MM.1S (cell line): Measurements from ENCODE around the gene LRMDA.

Experiments
- DNase-seq: peaks from one replicate; pipeline ENCODE4 v3.0.0-alpha.2; 2015
- H2AFZ ChIP-seq: fragments of 300-600 bp; sonication (generic); 2 replicates; pipeline ENCODE4 v1.6.0; 2016; ENCODE audit warnings: antibody characterized with exemption, low read length
- H3F3A ChIP-seq: fragments of 300-600 bp; sonication (generic); 2 replicates; pipeline ENCODE4 v1.6.1; 2016; ENCODE audit warnings: mild to moderate bottlenecking, antibody characterized with exemption, low read length, moderate library complexity, mixed read lengths; ENCODE audit not compliant: insufficient read depth
- H3K27ac ChIP-seq: fragments of 300-600 bp; sonication (generic); 2 replicates; pipeline ENCODE4 v1.5.1; 2016; ENCODE audit warnings: mild to moderate bottlenecking, low read length
- H3K27me3 ChIP-seq: fragments of 300-600 bp; sonication (generic); replicated peaks from 2 replicates; pipeline ENCODE4 v1.6.0; 2016; ENCODE audit warnings: low read length; ENCODE audit not compliant: insufficient read depth
- H3K36me3 ChIP-seq: fragments of 300-600 bp; sonication (generic); replicated peaks from 2 replicates; pipeline ENCODE4 v1.6.1; 2016; ENCODE audit warnings: mild to moderate bottlenecking, low read length, mixed read lengths; ENCODE audit not compliant: insufficient read depth
- H3K4me1 ChIP-seq: fragments of 300-600 bp; sonication (generic); 2 replicates; pipeline ENCODE4 v1.6.1; 2016; ENCODE audit warnings: low read length, mixed read lengths
- H3K4me2 ChIP-seq: fragments of 300-600 bp; sonication (generic); 2 replicates; pipeline ENCODE4 v1.6.0; 2016; ENCODE audit warnings: low read depth, low read length
- H3K4me3 ChIP-seq: fragments of 300-600 bp; sonication (generic); 2 replicates; pipeline ENCODE4 v1.5.1; 2016; ENCODE audit warnings: low read length, mixed read lengths
- H3K79me2 ChIP-seq: fragments of 300-600 bp; sonication (generic); 2 replicates; pipeline ENCODE4 v1.6.1; 2016; ENCODE audit warnings: mixed run types, low read length, mixed read lengths
- H3K9ac ChIP-seq: fragments of 300-600 bp; sonication (generic); 2 replicates; pipeline ENCODE4 v1.6.1; 2016; ENCODE audit warnings: low read length, mixed read lengths
- H3K9me2 ChIP-seq: fragments of 300-600 bp; sonication (generic); replicated peaks from 2 replicates; pipeline ENCODE4 v1.6.1; 2016; ENCODE audit warnings: mild to moderate bottlenecking, low read length, mixed read lengths; ENCODE audit not compliant: insufficient read depth
- H3K9me3 ChIP-seq: fragments of 300-600 bp; sonication (generic); replicated peaks from 2 replicates; pipeline ENCODE4 v1.6.1; 2016; ENCODE audit warnings: mild to moderate bottlenecking, low read length, mixed read lengths; ENCODE audit not compliant: insufficient read depth
- H4K20me1 ChIP-seq: fragments of 300-600 bp; sonication (generic); 2 replicates; pipeline ENCODE4 v1.6.1; 2016; ENCODE audit warnings: mild to moderate bottlenecking, low read length, moderate library complexity, mixed read lengths; ENCODE audit not compliant: insufficient read depth
- CTCF ChIP-seq: fragments of 300-600 bp; sonication (generic); IDR thresholded peaks from 2 replicates; pipeline ENCODE4 v1.5.1; 2016; ENCODE audit warnings: antibody characterized with exemption, low read length, mixed read lengths
- EZH2 ChIP-seq: fragments of 300-600 bp; sonication (generic); optimal IDR thresholded peaks from 2 replicates; pipeline ENCODE3; 2017; ENCODE audit warnings: low read depth, mild to moderate bottlenecking, antibody characterized with exemption, low read length, mixed read lengths
- EZH2phosphoT487 ChIP-seq: fragments of 300-600 bp; sonication (generic); IDR thresholded peaks from 2 replicates; pipeline ENCODE4 v1.6.1; 2018; ENCODE audit warnings: antibody characterized with exemption, low read length

LRMDA gene

DNA sequence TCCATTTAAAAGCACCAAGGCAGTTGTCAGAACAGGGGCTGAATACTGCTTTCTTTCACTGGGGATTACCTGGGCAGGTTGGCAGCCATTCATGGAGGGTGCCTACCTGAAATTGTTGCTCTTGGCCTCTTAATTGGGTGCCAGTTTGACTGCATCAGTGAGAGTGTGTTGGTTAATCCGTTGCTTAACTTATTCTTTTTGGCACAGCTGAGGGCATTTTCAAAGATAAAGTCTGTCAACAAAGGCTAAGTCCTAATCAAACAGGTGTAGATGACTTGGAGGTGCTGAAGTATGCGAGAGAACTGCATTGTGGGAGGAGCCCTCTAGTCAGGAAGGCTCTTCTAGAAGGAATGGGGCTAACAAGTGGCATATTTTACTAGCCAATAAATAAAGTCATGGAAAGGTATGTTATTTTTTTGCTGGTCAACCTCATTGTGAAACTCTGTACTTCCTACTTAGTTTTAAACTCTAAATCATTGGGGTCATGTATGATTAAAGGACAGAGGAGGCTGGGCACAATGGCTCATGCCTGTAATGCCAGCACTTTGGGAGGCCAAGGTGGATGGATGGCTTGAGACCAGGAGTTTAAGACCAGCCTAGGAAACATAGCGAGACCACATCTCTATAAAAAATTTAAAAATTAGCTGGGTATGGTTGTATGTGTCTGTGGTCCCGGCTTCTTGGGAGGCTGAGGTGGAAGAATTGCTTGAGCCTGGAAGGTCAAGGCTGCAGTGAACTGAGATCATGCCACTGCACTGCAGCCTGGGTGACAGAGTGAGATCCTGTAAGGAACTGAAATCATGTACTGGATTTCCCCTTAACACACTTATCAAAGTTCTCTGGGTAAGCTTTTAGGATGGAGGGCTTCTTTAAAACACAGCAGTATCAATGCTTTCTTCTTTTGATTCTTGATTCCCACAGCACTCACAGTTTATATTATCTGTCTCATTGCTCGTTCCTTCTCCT lies 134.1 kb downstream of the LRMDA start:
- no peaks in the 10 kb centered on the region for H3K9me3 ChIP-seq
- H3K27ac ChIP-seq, result no peak overlapping the region
- no peaks in the 10 kb centered on the region for H3K27me3 ChIP-seq
- TF ChIP-seq EZH2phosphoT487 (no peak), EZH2 (no peak), CTCF (no peak)
- H3K36me3 ChIP-seq, result no peaks in the 10 kb centered on the region
- no peaks in the 10 kb centered on the region for H3K9me2 ChIP-seq
- no peak overlapping the region for H2AFZ ChIP-seq
- H3K4me2 ChIP-seq, result no peak overlapping the region
- H3K4me1 ChIP-seq, result no peaks in the 10 kb centered on the region
- no peaks in the 10 kb centered on the region for H3F3A ChIP-seq
- H3K4me3 ChIP-seq, result no peak overlapping the region
- H4K20me1 ChIP-seq, result no peaks in the 10 kb centered on the region
- no peak for DNase-seq
- H3K9ac ChIP-seq, result no peak overlapping the region
- H3K79me2 ChIP-seq, result no peaks in the 10 kb centered on the region

DNA sequence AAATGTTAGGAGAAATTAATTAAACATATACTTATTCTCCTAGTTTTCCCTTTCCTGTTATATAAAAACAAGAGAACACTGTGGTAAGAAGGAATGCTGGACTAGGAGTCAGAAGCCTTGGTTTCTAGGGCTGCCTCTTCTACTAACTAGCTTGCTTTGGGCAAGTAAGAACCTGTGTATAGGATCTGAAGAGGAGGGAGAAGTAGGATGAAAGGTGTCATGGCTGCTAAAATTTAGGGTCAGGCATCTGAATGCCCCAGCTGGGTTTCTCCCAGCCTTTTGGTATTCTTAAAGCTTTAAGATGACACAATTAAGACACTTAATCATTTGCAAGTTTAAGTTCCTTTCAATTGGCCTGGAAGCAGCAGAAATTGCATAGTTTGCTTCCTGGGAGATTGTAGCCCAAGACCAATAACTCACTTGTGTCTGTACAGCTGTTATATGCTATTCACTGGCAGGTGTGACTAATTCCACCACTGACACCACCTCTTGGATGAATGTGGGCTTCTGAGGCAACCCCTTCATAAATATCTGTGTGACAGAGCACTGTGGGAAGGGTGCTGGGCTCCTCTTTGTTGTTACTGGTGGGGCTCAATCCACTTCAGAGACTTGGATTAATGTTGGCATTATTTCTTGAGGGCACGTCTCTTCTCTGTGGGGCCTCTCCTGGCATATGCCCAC lies 137.2 kb downstream of the LRMDA start:
- TF ChIP-seq EZH2phosphoT487, result no peak

DNA sequence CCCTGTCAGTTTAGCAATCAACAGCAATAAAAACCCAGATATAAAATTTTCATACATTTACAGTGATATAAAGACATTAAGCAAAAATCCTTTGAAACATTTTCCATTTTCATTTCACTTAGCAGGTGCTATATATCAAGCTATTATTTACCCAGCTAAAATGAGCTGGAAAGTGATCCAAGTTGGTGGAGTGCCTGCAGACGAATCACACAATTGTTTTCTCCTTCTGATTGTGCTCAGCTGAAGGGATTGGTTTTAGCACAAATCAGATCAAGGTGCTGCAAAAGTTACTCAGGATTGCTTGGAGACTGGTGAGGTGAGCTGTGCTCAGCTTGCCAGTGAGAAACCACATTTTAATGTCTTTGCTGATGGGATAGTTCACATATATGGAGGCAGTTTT lies 138.1 kb downstream of the LRMDA start:
- no peaks in the 10 kb centered on the region for H4K20me1 ChIP-seq
- no peak for TF ChIP-seq EZH2phosphoT487
- TF ChIP-seq CTCF, result no peak
- no peak for TF ChIP-seq EZH2
- no peaks in the 10 kb centered on the region for H3K27me3 ChIP-seq
- H3K9ac ChIP-seq, result no peak overlapping the region
- H3K4me3 ChIP-seq, result no peak overlapping the region
- H3K36me3 ChIP-seq, result no peaks in the 10 kb centered on the region
- DNase-seq, result no peak
- no peak overlapping the region for H3K4me2 ChIP-seq
- no peak overlapping the region for H2AFZ ChIP-seq
- no peaks in the 10 kb centered on the region for H3K79me2 ChIP-seq
- no peak overlapping the region for H3K27ac ChIP-seq
- H3K9me3 ChIP-seq, result no peaks in the 10 kb centered on the region
- no peaks in the 10 kb centered on the region for H3F3A ChIP-seq
- no peaks in the 10 kb centered on the region for H3K4me1 ChIP-seq
- H3K9me2 ChIP-seq, result no peaks in the 10 kb centered on the region

More for the DNA sequence above, 137.2 kb downstream of the LRMDA start:
- Histone ChIP-seq H2AFZ (no peak overlapping the region), H3F3A (no peaks in the 10 kb centered on the region), H3K4me1 (no peaks in the 10 kb centered on the region), H3K4me3 (no peak overlapping the region), H3K36me3 (no peaks in the 10 kb centered on the region), H3K27me3 (no peaks in the 10 kb centered on the region), H3K9ac (no peak overlapping the region), H3K4me2 (no peak overlapping the region), H3K9me2 (no peaks in the 10 kb centered on the region), H4K20me1 (no peaks in the 10 kb centered on the region), H3K27ac (no peak overlapping the region), H3K9me3 (no peaks in the 10 kb centered on the region), H3K79me2 (no peaks in the 10 kb centered on the region)
- no peak for DNase-seq
